ENCODE results near the gene SBF2.

The SBF2 gene

DNA sequence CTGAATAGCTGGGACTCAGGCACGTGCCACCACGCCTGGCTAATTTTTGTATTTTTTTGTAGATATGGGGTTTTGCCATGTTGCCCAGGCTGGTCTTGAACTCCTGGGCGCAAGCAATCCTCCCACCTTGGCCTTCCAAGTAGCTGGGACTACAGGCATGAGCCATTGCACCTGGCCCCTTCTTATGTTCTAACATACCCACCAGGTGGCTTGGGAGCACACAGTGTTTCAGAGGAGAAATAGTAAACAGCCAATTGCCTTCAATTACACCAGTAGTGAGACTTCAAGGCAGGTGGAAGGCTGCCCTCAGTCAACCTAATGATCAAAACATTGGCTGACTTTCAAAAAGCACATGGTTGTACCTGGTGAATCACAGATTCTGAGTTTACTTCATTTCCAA, 462.9 kb downstream of the SBF2 start:
- intact Hi-C loops (cut with micrococcal nuclease): no loop called here
- Mint-ChIP-seq H3K4me1 (ENCODE audit: low read depth) (no peaks in the 10 kb centered on the region), H3K4me3 (no peak overlapping the region), H3K36me3 (ENCODE audit: low read depth) (peaks cover 45% of the 10 kb centered on the region), H3K27me3 (no peaks in the 10 kb centered on the region), H3K9me3 (no peaks in the 10 kb centered on the region), H3K27ac (no peak overlapping the region)

DNA sequence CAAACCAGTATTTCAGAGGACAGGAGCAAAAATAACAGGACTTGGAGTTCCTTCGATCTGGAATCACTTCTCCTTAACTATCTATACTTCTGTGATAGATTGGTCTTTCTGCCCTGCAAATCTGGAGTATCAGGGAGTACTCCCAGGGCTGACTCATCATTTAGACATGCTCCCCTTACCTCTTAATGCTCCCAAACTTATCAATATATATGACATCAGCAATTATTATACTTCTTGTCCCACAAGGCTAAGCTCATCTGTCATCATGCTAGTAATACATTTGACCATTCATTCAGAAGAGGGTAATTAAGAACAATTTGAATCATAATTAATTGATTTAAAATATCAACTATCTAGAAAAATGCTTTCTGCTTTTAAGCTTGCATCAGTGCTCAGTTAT, 466.3 kb downstream of the SBF2 start:
- no peaks in the 10 kb centered on the region for H3K4me1 Mint-ChIP-seq (ENCODE audit: low read depth)
- H3K9me3 Mint-ChIP-seq: no peaks in the 10 kb centered on the region
- intact Hi-C loops (cut with micrococcal nuclease): no loop called here
- no peaks in the 10 kb centered on the region for H3K27me3 Mint-ChIP-seq
- H3K4me3 Mint-ChIP-seq: no peak overlapping the region
- peaks cover 65% of the 10 kb centered on the region for H3K36me3 Mint-ChIP-seq (ENCODE audit: low read depth)
- no peak overlapping the region for H3K27ac Mint-ChIP-seq

DNA sequence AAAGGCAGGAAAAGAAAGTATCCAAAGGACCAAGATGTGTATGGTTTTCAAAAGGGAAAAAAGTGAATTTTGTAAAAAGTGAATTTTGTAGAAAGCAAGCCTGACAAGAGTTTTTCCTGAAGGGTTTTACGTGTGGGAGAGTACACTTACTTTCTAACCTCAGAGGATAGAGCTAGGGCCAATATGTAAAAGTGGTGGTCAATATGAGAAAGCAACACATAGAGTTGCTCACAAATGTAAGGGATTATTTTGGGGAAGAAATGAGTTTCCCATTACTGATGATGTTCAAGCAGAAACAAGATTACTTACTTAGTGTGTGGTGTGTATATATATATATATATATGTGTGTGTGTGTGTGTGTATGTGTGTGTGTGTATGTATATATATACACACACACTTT, 467.6 kb downstream of the SBF2 start:
- peaks cover 53% of the 10 kb centered on the region for H3K36me3 Mint-ChIP-seq (ENCODE audit: low read depth)
- intact Hi-C loops (cut with micrococcal nuclease): no loop called here
- no peaks in the 10 kb centered on the region for H3K9me3 Mint-ChIP-seq
- no peak overlapping the region for H3K27ac Mint-ChIP-seq
- H3K4me3 Mint-ChIP-seq: no peak overlapping the region
- no peaks in the 10 kb centered on the region for H3K27me3 Mint-ChIP-seq
- no peaks in the 10 kb centered on the region for H3K4me1 Mint-ChIP-seq (ENCODE audit: low read depth)

DNA sequence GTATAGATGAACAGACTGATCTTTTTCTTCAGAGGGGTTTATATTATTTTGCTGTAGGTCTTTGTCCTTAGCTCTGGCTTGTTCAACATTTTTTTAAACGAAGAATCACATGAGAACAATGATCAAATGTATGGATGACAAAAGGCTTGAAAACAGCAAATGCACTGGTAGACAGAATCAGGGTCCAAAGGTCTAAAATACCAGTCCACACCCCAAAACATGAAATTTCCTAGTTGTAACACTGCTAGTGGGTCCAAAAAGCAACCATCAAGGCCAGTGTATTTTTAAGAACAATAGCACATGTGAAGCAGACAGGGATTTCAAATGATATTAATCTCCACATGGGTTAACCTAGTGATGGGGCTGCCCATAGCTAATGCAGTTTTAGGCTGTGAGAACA, 468.1 kb downstream of the SBF2 start:
- Mint-ChIP-seq H3K27ac (no peak overlapping the region), H3K27me3 (no peaks in the 10 kb centered on the region)

DNA sequence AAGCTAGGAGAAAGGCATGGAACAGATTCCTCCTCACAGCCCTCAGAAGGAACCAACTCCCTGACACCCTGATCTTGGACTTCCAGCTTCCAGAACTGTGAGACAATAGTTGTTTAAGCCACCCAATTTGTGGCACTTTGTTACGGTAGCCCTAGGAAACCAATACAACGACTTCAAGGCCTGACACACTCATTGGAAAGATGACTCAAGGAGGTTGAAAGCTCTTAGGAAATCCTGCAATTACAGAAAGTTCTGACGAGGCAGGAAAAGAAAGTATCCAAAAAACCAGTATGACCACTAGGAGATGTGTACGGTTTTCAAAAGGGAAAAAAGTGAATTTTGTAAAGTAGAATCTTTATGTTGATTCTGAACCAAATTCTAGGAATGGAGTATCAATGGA, 468.7 kb downstream of the SBF2 start:
- H3K36me3 Mint-ChIP-seq (ENCODE audit: low read depth): peaks cover 48% of the 10 kb centered on the region
- intact Hi-C loops (cut with micrococcal nuclease): no loop called here
- no peak overlapping the region for H3K27ac Mint-ChIP-seq
- no peak overlapping the region for H3K4me3 Mint-ChIP-seq
- no peaks in the 10 kb centered on the region for H3K27me3 Mint-ChIP-seq
- H3K9me3 Mint-ChIP-seq: no peaks in the 10 kb centered on the region
- no peaks in the 10 kb centered on the region for H3K4me1 Mint-ChIP-seq (ENCODE audit: low read depth)

More for the DNA sequence above, 468.1 kb downstream of the SBF2 start:
- H3K9me3 Mint-ChIP-seq: no peaks in the 10 kb centered on the region
- peaks cover 48% of the 10 kb centered on the region for H3K36me3 Mint-ChIP-seq (ENCODE audit: low read depth)
- H3K4me3 Mint-ChIP-seq: no peak overlapping the region
- no peaks in the 10 kb centered on the region for H3K4me1 Mint-ChIP-seq (ENCODE audit: low read depth)
- intact Hi-C loops (cut with micrococcal nuclease): no loop called here

DNA sequence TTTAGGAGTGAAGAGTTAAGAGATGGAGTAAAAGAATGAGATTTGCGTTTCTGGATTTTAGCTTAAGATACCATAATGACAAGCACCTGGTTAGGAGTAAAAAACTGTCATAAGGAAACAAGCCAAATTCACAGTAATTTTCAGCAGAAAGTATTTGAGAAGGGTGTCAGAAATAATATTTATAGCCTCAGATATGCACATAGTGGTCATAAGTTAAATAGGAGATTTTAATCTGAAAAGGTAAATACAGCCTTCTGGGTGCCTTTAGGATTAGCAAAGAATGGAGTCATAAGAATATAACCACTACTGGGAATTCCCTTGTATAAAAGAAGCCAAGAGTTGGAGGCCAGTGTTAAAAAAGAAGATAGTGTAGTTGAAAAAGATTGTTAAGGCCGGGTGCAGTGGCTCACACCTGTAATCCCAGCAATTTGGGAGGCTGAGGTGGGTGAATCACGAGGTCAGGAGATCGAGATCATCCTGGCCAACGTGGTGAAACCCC, 470.1 kb downstream of the SBF2 start:
- no peaks in the 10 kb centered on the region for H3K4me1 Mint-ChIP-seq (ENCODE audit: low read depth)
- no peak overlapping the region for H3K27ac Mint-ChIP-seq
- no peak overlapping the region for H3K4me3 Mint-ChIP-seq
- H3K27me3 Mint-ChIP-seq: no peaks in the 10 kb centered on the region
- intact Hi-C loops (cut with micrococcal nuclease): no loop called here
- H3K36me3 Mint-ChIP-seq (ENCODE audit: low read depth): peaks cover 48% of the 10 kb centered on the region
- H3K9me3 Mint-ChIP-seq: no peaks in the 10 kb centered on the region

DNA sequence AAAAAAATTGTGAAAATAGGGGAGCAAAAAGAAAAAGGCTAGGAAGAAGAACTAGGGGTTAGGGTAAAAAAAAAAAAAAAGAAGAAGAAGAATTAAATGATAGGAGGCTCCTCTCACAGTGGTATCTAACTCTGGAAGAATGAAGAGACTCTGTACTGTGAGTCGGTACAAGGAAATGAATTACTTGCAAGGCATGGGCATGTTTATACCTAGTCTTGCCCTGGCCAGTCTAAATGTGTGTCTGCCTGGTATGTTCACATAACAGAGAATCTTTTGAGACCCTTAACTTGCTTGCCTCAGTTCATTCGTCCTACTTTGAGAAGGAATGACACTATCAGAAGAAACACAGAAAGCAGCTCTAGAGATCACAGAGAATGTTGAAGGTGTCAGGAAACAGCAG, 470.6 kb downstream of the SBF2 start:
- Mint-ChIP-seq H3K27ac (no peak overlapping the region), H3K36me3 (ENCODE audit: low read depth) (peaks cover 48% of the 10 kb centered on the region), H3K27me3 (no peaks in the 10 kb centered on the region), H3K4me3 (no peak overlapping the region), H3K9me3 (no peaks in the 10 kb centered on the region), H3K4me1 (ENCODE audit: low read depth) (no peaks in the 10 kb centered on the region)
- intact Hi-C loops (cut with micrococcal nuclease): no loop called here

DNA sequence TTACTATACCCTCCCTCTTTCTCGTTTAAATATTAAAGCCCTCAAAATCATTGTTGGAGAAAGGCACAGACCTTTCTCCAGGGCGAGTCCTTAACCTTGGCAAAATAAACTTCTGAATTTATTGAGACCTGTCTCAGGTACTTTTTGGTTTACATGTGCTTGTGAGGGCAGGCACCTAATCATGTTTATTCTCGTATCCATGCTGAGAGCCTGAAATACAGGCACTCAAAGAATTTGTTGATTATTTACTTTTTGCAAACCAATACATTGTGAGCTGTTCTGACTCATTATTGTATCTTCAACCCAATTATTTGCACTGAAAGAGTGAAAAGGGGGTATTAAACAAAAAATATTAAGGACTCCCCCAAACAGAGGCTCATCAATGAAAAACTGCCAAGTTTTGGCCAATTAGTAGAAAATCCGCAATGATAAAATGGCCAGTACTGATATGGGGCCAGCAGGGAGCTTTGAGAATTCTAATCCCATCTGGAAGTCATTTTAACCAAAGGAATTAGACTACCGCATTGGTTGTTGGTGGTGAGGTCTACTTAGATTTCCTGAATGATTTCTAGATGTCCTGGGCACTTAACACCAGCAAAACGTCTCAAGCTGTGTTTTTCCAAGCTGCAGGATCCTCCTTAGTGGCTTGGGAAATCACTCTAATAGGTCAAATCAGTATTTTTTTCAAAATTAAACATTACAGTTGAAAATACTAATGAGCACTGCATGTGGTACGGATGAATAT, 472.8 kb downstream of the SBF2 start:
- Mint-ChIP-seq H3K27ac (no peak overlapping the region), H3K4me1 (ENCODE audit: low read depth) (no peaks in the 10 kb centered on the region), H3K4me3 (no peak overlapping the region), H3K36me3 (ENCODE audit: low read depth) (peaks cover 40% of the 10 kb centered on the region), H3K27me3 (no peaks in the 10 kb centered on the region), H3K9me3 (no peaks in the 10 kb centered on the region)
- intact Hi-C loops (cut with micrococcal nuclease): no loop called here

DNA sequence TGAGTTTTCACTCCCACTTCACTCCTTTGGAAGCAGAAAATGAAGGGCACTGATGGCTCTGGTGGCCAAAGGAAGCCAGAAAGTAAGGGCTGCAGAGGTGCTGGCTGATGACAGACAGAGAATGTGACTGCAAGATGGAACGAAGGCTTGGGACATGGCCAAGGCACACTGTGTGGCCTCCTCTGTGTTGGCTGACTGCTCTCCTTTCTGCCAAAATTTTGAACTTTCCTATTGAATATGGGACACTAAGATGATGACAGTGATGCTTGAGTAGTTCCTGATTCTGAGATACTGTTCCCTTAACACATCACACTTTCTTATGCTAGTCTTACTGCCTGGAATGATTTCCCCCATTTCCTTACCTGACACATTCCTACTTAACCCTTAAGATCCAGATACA, 473.8 kb downstream of the SBF2 start:
- H3K36me3 Mint-ChIP-seq (ENCODE audit: low read depth): peaks cover 40% of the 10 kb centered on the region
- no peaks in the 10 kb centered on the region for H3K27me3 Mint-ChIP-seq
- H3K9me3 Mint-ChIP-seq: no peaks in the 10 kb centered on the region
- no peak overlapping the region for H3K27ac Mint-ChIP-seq
- intact Hi-C loops (cut with micrococcal nuclease): no loop called here
- no peak overlapping the region for H3K4me3 Mint-ChIP-seq
- no peaks in the 10 kb centered on the region for H3K4me1 Mint-ChIP-seq (ENCODE audit: low read depth)

DNA sequence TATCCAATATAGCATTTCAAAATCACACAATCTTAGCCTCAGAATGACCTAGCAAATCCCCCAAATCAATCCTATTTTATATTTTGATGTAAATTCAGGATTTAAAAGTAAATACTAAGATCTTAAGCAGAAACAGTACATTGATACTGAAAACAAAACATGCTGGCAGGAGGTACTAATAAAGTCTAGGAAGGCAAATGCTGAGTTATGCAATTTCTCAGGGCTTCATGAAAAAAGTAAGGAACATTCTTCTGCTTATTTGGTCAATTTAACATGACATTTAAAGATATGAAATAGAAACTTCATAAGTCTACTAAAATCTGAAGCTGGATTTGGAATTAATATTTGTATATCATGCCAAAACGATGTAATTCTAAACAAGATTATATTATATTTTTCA, 476.8 kb downstream of the SBF2 start:
- Mint-ChIP-seq H3K27me3 (no peaks in the 10 kb centered on the region), H3K4me1 (ENCODE audit: low read depth) (no peaks in the 10 kb centered on the region), H3K9me3 (no peaks in the 10 kb centered on the region), H3K4me3 (no peak overlapping the region), H3K36me3 (ENCODE audit: low read depth) (peaks cover 31% of the 10 kb centered on the region), H3K27ac (no peak overlapping the region)
- intact Hi-C loops (cut with micrococcal nuclease): no loop called here

DNA sequence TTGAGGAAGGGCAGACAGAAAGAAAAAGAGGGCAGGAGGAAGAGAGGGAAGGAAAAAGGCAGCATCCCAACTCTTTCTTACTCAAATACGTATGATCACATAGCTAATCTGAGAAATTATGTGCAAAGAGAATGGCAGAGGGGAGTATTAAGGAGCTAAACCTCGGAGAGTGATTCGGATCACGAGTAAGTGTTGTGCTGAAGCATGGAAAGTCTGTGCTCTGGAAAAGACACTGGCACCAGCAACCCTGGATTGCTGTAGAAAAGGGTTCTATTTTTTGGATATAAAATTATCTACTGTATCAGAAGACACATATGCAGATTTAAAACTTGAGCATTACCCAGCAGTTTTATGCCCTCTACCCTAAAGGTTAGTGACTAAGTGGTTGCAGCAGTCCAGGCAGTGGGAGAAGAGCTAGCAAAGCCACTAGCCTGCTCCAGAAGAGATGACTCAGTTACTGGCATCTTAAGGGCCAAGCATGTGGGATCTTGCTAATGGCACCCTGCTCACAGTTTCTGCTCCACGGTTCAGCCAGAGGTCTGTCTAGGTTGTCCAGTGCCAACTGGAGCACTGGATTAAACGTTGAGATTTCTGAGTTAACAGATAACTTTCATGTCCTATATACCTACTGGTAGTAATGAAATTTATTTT, 478.4 kb downstream of the SBF2 start:
- Mint-ChIP-seq H3K9me3 (no peaks in the 10 kb centered on the region), H3K36me3 (ENCODE audit: low read depth) (peaks cover 47% of the 10 kb centered on the region), H3K27me3 (no peaks in the 10 kb centered on the region), H3K4me1 (ENCODE audit: low read depth) (no peaks in the 10 kb centered on the region), H3K27ac (no peak overlapping the region), H3K4me3 (no peak overlapping the region)
- intact Hi-C loops (cut with micrococcal nuclease): no loop called here

DNA sequence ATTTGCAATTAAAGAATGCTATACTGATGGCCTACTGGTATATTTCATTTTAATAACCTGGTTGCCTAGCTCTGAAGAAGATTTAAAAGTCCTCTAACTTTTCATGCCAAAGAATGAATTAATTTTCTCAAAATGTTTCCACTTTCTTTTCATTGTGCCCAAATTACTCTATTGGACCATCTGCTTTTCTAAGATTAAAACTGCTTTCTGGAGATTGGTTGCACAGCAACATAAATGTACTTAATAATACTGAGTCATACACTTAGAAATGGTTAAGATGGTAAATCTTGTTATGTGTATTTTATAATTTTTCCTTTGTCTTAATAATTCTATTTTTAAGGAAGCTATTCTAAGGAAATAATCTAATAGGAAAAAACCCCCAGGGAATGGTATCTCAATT, 479.9 kb downstream of the SBF2 start:
- Mint-ChIP-seq H3K36me3 (ENCODE audit: low read depth) (peaks cover 53% of the 10 kb centered on the region), H3K27me3 (no peaks in the 10 kb centered on the region), H3K9me3 (no peaks in the 10 kb centered on the region), H3K27ac (no peak overlapping the region), H3K4me3 (no peak overlapping the region), H3K4me1 (ENCODE audit: low read depth) (no peaks in the 10 kb centered on the region)
- intact Hi-C loops (cut with micrococcal nuclease): no loop called here

DNA sequence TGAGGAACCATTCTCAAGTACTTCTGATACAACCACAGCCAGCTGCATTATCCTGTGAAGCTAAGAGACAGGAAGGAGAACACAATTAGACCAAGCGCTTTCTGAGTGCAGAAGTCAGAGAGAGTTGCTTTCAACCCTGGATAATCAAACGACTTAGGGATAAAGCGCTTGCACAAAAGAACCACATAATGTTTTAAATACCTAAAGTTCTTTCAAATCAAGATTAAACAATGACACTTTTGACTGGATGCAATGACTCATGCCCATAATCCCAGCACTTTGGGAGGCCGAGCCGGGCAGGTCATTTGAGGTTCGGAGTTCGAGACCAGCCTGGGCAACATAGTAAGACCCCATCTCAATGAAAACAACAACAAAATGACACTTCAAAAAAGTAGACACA, 485.1 kb downstream of the SBF2 start:
- no peak overlapping the region for H3K27ac Mint-ChIP-seq
- intact Hi-C loops (cut with micrococcal nuclease): no loop called here
- no peaks in the 10 kb centered on the region for H3K9me3 Mint-ChIP-seq
- H3K4me1 Mint-ChIP-seq (ENCODE audit: low read depth): no peaks in the 10 kb centered on the region
- H3K36me3 Mint-ChIP-seq (ENCODE audit: low read depth): peaks cover 84% of the 10 kb centered on the region
- H3K4me3 Mint-ChIP-seq: no peak overlapping the region
- H3K27me3 Mint-ChIP-seq: no peaks in the 10 kb centered on the region

DNA sequence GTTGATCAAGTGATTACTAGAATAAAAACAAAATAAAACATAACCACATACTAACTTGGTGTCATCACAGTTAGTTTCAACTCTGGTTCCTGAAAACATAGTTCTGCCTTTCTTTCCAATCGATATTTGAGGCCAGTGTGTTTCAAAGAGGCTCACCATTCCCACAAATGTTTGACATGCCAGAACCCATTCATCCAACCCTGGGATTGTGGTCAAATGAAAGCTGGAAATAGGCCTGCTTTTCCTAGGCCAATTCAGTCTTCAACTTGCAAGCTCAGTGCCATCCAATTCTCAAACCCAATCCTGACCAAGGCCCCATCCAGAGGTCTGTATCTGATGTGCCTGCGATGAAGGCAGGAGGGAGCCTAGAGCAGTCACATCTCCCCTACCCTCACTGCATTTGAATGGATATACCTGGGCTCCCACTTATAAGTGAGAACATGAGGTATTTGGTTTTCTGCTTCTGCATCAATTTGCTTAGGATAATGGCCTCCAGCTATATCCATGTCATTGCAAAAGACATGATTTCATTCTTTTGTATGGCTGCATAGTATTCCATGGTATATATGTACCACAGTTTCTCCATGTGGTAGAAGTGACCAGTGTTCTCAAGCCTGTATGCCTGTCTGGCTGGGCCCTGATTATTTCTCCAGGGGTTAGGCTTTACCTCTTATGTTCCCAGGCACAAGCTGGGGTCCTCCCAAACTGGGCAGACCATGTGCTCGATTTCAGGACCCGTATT, 486.9 kb downstream of the SBF2 start:
- Mint-ChIP-seq H3K4me1 (ENCODE audit: low read depth) (no peaks in the 10 kb centered on the region), H3K36me3 (ENCODE audit: low read depth) (peaks cover 78% of the 10 kb centered on the region)

More for the DNA sequence above, 486.9 kb downstream of the SBF2 start:
- Mint-ChIP-seq H3K27ac (no peak overlapping the region), H3K9me3 (no peaks in the 10 kb centered on the region), H3K4me3 (no peak overlapping the region), H3K27me3 (no peaks in the 10 kb centered on the region)
- intact Hi-C loops (cut with micrococcal nuclease): no loop called here
